HL-60 (cell line): Measurements from ENCODE around the gene KIAA0319L.

Source experiments
- DNase-seq, 2 experiments: peaks; one replicate each; pipeline ENCODE4 v3.0.0-alpha.2; 2010 to 2020; ENCODE audit warnings: low read depth in 1 of 2, low spot score in 1 of 2
- H3K27ac ChIP-seq: fragments of 250-450 bp; sonication (Bioruptor Pico); replicated peaks from 2 replicates; pipeline ENCODE4 v1.5.1; 2020; ENCODE audit warnings: mild to moderate bottlenecking, moderate library complexity
- H3K27me3 ChIP-seq: fragments of 250-450 bp; sonication (Bioruptor Pico); 2 replicates; pipeline ENCODE4 v1.5.1; 2021; ENCODE audit warnings: mild to moderate bottlenecking, moderate library complexity; ENCODE audit not compliant: insufficient read depth, poor library complexity, severe bottlenecking
- H3K4me3 ChIP-seq: replicated peaks from 2 replicates; pipeline ENCODE4 v1.5.1; 2011; ENCODE audit warnings: mild to moderate bottlenecking, control low read depth, low read length; ENCODE audit not compliant: insufficient read depth
- GABPA ChIP-seq: IDR thresholded peaks from 2 replicates; pipeline ENCODE4 v1.6.1; 2012; ENCODE audit warnings: low read depth
- POLR2AphosphoS5 ChIP-seq: IDR thresholded peaks from 2 replicates; pipeline ENCODE4 v1.6.1; 2012; ENCODE audit warnings: low read depth
- SPI1 ChIP-seq: IDR thresholded peaks from 2 replicates; pipeline ENCODE4 v1.6.1; 2012; ENCODE audit warnings: low read depth, mild to moderate bottlenecking, borderline replicate concordance
- TF ChIP-seq, protein P1 (sequence below): IDR thresholded peaks from 2 replicates; pipeline ENCODE4 v1.6.1; 2012; ENCODE audit warnings: low read depth; ENCODE audit not compliant: insufficient replicate concordance
- TF ChIP-seq, protein P2 (sequence below): IDR thresholded peaks from one replicate; pipeline ENCODE4 v1.5.1; 2011; ENCODE audit warnings: low read length, control low read depth, inconsistent platforms; ENCODE audit not compliant: insufficient read depth

KIAA0319L gene

DNA sequence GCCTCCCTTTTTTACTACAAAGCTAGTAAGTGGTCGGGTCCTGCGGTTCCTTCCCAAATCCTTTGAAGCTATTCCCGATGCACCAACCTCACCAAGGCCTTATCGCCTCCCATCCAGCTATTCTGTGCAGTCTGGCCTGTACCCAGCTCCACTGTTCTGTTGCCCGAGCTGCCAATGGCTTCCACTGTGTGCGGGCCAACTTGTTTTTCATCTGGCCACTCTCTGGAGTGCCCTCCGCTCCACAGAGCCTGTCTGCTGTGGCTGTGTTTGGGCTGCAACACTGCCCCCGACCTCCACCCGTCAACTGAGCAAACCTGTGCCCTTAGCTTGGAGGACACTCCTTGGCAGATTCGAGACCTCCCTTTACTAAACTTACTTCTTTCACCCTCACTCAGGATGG is 125.0 kb downstream of the KIAA0319L start:
- no peak overlapping the region for H3K4me3 ChIP-seq
- no peak overlapping the region for H3K27ac ChIP-seq
- TF ChIP-seq POLR2AphosphoS5 (no peak), SPI1 (no peak), GABPA (no peak)
- TF ChIP-seq, protein P1, sequence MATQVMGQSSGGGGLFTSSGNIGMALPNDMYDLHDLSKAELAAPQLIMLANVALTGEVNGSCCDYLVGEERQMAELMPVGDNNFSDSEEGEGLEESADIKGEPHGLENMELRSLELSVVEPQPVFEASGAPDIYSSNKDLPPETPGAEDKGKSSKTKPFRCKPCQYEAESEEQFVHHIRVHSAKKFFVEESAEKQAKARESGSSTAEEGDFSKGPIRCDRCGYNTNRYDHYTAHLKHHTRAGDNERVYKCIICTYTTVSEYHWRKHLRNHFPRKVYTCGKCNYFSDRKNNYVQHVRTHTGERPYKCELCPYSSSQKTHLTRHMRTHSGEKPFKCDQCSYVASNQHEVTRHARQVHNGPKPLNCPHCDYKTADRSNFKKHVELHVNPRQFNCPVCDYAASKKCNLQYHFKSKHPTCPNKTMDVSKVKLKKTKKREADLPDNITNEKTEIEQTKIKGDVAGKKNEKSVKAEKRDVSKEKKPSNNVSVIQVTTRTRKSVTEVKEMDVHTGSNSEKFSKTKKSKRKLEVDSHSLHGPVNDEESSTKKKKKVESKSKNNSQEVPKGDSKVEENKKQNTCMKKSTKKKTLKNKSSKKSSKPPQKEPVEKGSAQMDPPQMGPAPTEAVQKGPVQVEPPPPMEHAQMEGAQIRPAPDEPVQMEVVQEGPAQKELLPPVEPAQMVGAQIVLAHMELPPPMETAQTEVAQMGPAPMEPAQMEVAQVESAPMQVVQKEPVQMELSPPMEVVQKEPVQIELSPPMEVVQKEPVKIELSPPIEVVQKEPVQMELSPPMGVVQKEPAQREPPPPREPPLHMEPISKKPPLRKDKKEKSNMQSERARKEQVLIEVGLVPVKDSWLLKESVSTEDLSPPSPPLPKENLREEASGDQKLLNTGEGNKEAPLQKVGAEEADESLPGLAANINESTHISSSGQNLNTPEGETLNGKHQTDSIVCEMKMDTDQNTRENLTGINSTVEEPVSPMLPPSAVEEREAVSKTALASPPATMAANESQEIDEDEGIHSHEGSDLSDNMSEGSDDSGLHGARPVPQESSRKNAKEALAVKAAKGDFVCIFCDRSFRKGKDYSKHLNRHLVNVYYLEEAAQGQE, result no peak
- TF ChIP-seq, protein P2, sequence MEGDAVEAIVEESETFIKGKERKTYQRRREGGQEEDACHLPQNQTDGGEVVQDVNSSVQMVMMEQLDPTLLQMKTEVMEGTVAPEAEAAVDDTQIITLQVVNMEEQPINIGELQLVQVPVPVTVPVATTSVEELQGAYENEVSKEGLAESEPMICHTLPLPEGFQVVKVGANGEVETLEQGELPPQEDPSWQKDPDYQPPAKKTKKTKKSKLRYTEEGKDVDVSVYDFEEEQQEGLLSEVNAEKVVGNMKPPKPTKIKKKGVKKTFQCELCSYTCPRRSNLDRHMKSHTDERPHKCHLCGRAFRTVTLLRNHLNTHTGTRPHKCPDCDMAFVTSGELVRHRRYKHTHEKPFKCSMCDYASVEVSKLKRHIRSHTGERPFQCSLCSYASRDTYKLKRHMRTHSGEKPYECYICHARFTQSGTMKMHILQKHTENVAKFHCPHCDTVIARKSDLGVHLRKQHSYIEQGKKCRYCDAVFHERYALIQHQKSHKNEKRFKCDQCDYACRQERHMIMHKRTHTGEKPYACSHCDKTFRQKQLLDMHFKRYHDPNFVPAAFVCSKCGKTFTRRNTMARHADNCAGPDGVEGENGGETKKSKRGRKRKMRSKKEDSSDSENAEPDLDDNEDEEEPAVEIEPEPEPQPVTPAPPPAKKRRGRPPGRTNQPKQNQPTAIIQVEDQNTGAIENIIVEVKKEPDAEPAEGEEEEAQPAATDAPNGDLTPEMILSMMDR, result no peak
- no peaks in the 10 kb centered on the region for H3K27me3 ChIP-seq
- DNase-seq, result no peak

DNA sequence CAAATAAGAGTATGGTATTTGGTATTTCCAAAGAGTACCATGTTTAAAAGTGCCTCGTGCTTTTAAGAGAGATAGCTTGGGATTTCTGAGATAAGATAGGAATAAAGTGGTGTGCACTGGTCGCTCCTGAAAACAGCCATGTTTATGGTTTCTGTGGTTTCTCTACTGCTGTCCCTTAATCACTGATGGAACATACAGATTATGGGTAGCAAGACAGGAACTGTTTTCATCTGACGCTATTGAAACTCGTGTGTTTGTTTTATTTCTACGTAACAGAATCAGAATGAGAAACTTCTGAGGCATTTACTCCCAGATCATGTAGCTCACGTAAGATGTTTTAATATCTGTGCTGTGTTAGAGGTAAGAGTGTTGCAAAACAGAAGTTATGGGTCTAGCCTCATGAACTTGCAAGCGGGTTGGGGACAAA is 126.0 kb downstream of the KIAA0319L start:
- H3K27ac ChIP-seq, result no peak overlapping the region
- DNase-seq, result no peak
- no peaks in the 10 kb centered on the region for H3K27me3 ChIP-seq
- no peak for TF ChIP-seq GABPA
- TF ChIP-seq, protein P2, result no peak
- no peak for TF ChIP-seq SPI1
- TF ChIP-seq POLR2AphosphoS5, result no peak
- TF ChIP-seq, protein P1, result no peak
- H3K4me3 ChIP-seq, result no peak overlapping the region

DNA sequence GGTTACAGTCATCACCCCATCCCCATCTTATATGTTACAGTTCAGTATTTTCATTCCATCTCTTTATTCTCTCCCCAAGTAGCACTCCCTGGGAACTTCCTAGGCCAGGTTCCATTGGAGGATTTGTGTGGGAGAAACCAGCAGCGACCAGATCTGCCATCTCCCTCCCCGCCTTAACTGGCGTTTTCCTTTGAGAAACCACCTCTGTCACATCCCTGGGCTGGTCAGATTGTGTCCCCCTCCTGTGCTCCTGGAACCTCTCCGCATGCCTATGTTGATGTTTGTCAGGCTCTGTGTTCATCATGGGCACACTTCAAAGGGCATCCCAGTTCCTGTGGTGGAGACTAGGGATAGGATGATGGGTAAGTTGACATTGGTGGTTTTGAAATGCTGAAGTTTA is 126.4 kb downstream of the KIAA0319L start:
- Histone ChIP-seq H3K4me3 (no peak overlapping the region), H3K27ac (no peak overlapping the region), H3K27me3 (no peaks in the 10 kb centered on the region)
- no peak for DNase-seq
- TF ChIP-seq, protein P1, result no peak
- TF ChIP-seq GABPA (no peak), POLR2AphosphoS5 (no peak), SPI1 (no peak)

DNA sequence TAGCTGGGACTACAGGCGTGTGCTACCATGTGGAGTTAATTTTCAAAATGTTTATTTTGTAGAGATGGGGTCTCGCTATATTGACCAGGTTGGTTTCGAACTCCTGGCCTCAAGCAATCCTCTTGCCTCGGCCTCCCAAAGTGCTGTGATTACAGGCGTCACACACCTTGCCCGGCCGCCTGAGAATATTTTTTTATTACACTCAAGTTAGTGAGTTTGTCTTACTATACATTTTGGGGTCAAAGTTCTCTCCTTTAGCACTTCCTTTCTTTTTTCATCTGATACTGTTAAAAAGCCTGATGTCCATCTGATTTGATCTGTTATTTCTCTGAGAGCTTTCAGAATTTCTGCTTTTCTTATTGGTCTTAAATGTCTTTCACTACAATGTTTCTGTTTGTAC is 128.8 kb downstream of the KIAA0319L start:
- no peak overlapping the region for H3K4me3 ChIP-seq
- no peaks in the 10 kb centered on the region for H3K27me3 ChIP-seq
- DNase-seq, result no peak
- no peak overlapping the region for H3K27ac ChIP-seq
- TF ChIP-seq GABPA (no peak), POLR2AphosphoS5 (no peak)
- TF ChIP-seq, protein P1, result no peak
- TF ChIP-seq, protein P2, result no peak
